Measurements from ENCODE around the gene DOK1.

- TF ChIP-seq CTCF (conservative IDR thresholded peaks at IDR 0.05) (no peak), EZH2 (IDR thresholded peaks at IDR 0.05; ENCODE audit: low read depth) (no peak)
These were observed 17.8 kb downstream of the DOK1 start for GRCh38 chr2:74572178-74572925.

Measured in PC-9 (cell line).